K562 (cell line): ENCODE results near the gene TSPAN12. TPM values are rescaled to one million over a fixed set of nuclear protein-coding genes. Genes with fewer than 3 reads are reported as not detected.

Experiments used
- ATAC-seq: fragments of 200-7000 bp; cut with Tn5 transposase; 3 replicates; pipeline ENCODE4 v1.9.1; 2020; ENCODE audit warnings: moderate library complexity
- BruUV-seq: library from RNA; stranded (reverse); fragments of 400-500 nt; replicated peaks from 2 replicates; lab custom pipeline; 2021; lab: Mats Ljungman, UMichigan
- CTCF ChIA-PET: fragments of 300-600 bp; formaldehyde crosslinking; extraction: SDS; loops from one replicate; lab custom pipeline; 2021; ENCODE audit warnings: low intra/inter-chr PET ratio; lab: Yijun Ruan, JAX
- POLR2A ChIA-PET: fragments of 300-600, 350-650 bp; sonication (Branson Sonifier 250); formaldehyde crosslinking; extraction: SDS; loops from one replicate; lab custom pipeline; 2021; ENCODE audit warnings: antibody characterized with exemption, inconsistent platforms; lab: Yijun Ruan, JAX
- DNase-seq, 4 experiments: peaks; one replicate each; pipeline versions ENCODE4 v3.0.0 to v3.0.0-alpha.2; 2011 to 2018; ENCODE audit warnings: low spot score in 3 of 4, mixed read lengths in 3 of 4; ENCODE audit errors: extremely low read depth in 1 of 4
- FAIRE-seq: peaks from 2 replicates; lab custom pipeline; 2011; peaks lifted over from hg19 to GRCh38; lab: Jason Lieb, UNC
- H2AFZ ChIP-seq: 2 replicates; pipeline ENCODE4 v1.6.0; 2011; ENCODE audit warnings: low read depth, low read length, control low read depth, inconsistent platforms
- H3K27ac ChIP-seq: fragments of 200-600 bp; 3 replicates; pipeline ENCODE4 v1.8.0; 2011; ENCODE audit warnings: low read depth, mild to moderate bottlenecking, control low read depth, inconsistent platforms, low read length, moderate library complexity, mixed read lengths; ENCODE audit errors: extremely low read depth
- H3K27me3 ChIP-seq, 2 experiments: fragments of 300-600 bp in 1 of 2; 2 replicates in 1 of 2; 3 replicates in 1 of 2; pipeline versions ENCODE4 v1.6.0 to v1.8.0; 2011; ENCODE audit warnings: inconsistent platforms in 2 of 2, low read length in 2 of 2, mild to moderate bottlenecking in 1 of 2, mixed read lengths in 1 of 2, moderate library complexity in 1 of 2; ENCODE audit not compliant: control insufficient read depth in 2 of 2, insufficient read depth in 2 of 2
- H3K36me3 ChIP-seq: fragments of 300-600 bp; 3 replicates; pipeline ENCODE4 v1.8.0; 2011; ENCODE audit warnings: mild to moderate bottlenecking, low read length, inconsistent platforms; ENCODE audit not compliant: control insufficient read depth, insufficient read depth
- H3K4me1 ChIP-seq, 2 experiments: fragments of 200-600 bp in 1 of 2; replicated peaks in 1 of 2; 2 replicates in 1 of 2; 3 replicates in 1 of 2; pipeline versions ENCODE4 v1.5.1 to v1.8.0; 2011; ENCODE audit warnings: inconsistent platforms in 2 of 2, low read length in 2 of 2, mild to moderate bottlenecking in 1 of 2, mixed read lengths in 1 of 2, moderate library complexity in 1 of 2; ENCODE audit not compliant: control insufficient read depth in 2 of 2, insufficient read depth in 2 of 2
- H3K4me2 ChIP-seq: 2 replicates; pipeline ENCODE4 v1.6.1; 2011; ENCODE audit warnings: low read length, control low read depth, inconsistent platforms, mixed read lengths; ENCODE audit not compliant: insufficient read depth
- H3K4me3 ChIP-seq: fragments of 200-600 bp; sonication (generic), shearing (Covaris generic); 2 replicates; pipeline ENCODE4 v1.5.1; 2016; ENCODE audit warnings: control low read depth, inconsistent platforms
- H3K79me2 ChIP-seq: fragments of 200-600 bp; 3 replicates; pipeline ENCODE4 v1.8.0; 2011; ENCODE audit warnings: low read length, inconsistent platforms; ENCODE audit not compliant: control insufficient read depth, insufficient read depth
- H3K9ac ChIP-seq, 2 experiments: 2 replicates each; pipeline versions ENCODE4 v1.6.0 to v1.6.1; 2011; ENCODE audit warnings: low read depth in 2 of 2, low read length in 2 of 2, control low read depth in 1 of 2, inconsistent platforms in 1 of 2, mild to moderate bottlenecking in 1 of 2, mixed read lengths in 1 of 2; ENCODE audit not compliant: insufficient read depth in 1 of 2
- H3K9me1 ChIP-seq: one replicate; pipeline ENCODE4 v1.6.0; 2011; ENCODE audit warnings: inconsistent platforms, mild to moderate bottlenecking, low read length, moderate library complexity; ENCODE audit not compliant: control insufficient read depth, insufficient read depth
- H3K9me3 ChIP-seq: replicated peaks from 2 replicates; pipeline ENCODE4 v1.5.1; 2011; ENCODE audit warnings: low read depth, low read length, inconsistent platforms; ENCODE audit not compliant: control insufficient read depth, insufficient read depth
- H4K20me1 ChIP-seq: replicated peaks from 2 replicates; pipeline ENCODE4 v1.6.1; 2011; ENCODE audit warnings: low read length, inconsistent platforms, mixed read lengths; ENCODE audit not compliant: control insufficient read depth, insufficient read depth
- C11orf30 ChIP-seq: fragments of 450-650 bp; IDR thresholded peaks from 2 replicates; pipeline ENCODE4 v1.6.1; 2016; ENCODE audit warnings: low read depth, mild to moderate bottlenecking
- RAD51 ChIP-seq: fragments of 450-650 bp; IDR thresholded peaks from 2 replicates; pipeline ENCODE4 v1.7.1; 2016; ENCODE audit warnings: low read depth, mild to moderate bottlenecking, borderline replicate concordance
- SMC3 ChIP-seq: conservative IDR thresholded peaks from 2 replicates; pipeline ENCODE4 v1.6.1; 2011; ENCODE audit warnings: low read depth, low read length, improper control_type of control experiment; ENCODE audit not compliant: insufficient read depth
- ZNF212 ChIP-seq: fragments of 450-650 bp; formaldehyde crosslinking; IDR thresholded peaks from 2 replicates; pipeline ENCODE4 v1.4.0; 2020; ENCODE audit warnings: mild to moderate bottlenecking
- ZNF316 ChIP-seq: fragments of 450-650 bp; IDR thresholded peaks from 2 replicates; pipeline ENCODE4 v1.6.1; 2016
- ZNF384 ChIP-seq: IDR thresholded peaks from 2 replicates; pipeline ENCODE4 v1.6.1; 2012; ENCODE audit warnings: low read depth, low read length, improper control_type of control experiment
- WGBS: fragments of 100-300 bp; shearing (Covaris generic); methylation state at CpG from one replicate; pipeline ENCODE4 v1.1.6; 2016; ENCODE audit warnings: low coverage, mixed read lengths; ENCODE audit not compliant: insufficient coverage; ENCODE audit errors: missing lambda C conversion rate; 5-methylcytosine and 5-hydroxymethylcytosine counted together
- in situ Hi-C: fragments of 300-500 bp; cut with MboI; formaldehyde crosslinking; loops from 4 replicates; pipeline ENCODE4 v1.15.0; 2018; ENCODE audit warnings: inconsistent platforms, mixed read lengths
- intact Hi-C: fragments of 100-400 bp; cut with micrococcal nuclease; formaldehyde crosslinking; loops from 2 replicates; pipeline ENCODE4 v1.14.2; 2022
- polyA plus RNA-seq, 8 experiments: library from polyadenylated mRNA; depleted of rRNA in 4 of 8; stranded (reverse) in 5 of 8; unstranded in 3 of 8; fragments of >200 nt; fragmentation: Nextera tagmentation in 2 of 8; fragmentation: Illumina TruSeq in 1 of 8; extraction: Ambion mirVana in 2 of 8; extraction: Trizol in 1 of 8; gene quantifications; 2 replicates each; pipeline versions ENCODE4 v1.2.1 to v1.2.3, GENCODE V29; 2011 to 2014; ENCODE audit warnings: inconsistent platforms in 1 of 8, missing spikeins in 1 of 8
- total RNA-seq, 7 experiments: library from RNA; depleted of rRNA in 6 of 7; stranded (reverse); fragments of >200 nt in 6 of 7; fragmentation: Illumina TruSeq in 2 of 7; extraction: Trizol in 2 of 7; gene quantifications; 2 replicates each; pipeline versions ENCODE4 v1.2.1 to v1.2.3, GENCODE V29; 2011 to 2021; ENCODE audit warnings: low replicate concordance in 1 of 7
- TF ChIP-seq, protein P1 (sequence below): sonication (generic); formaldehyde crosslinking; IDR thresholded peaks from 2 replicates; pipeline ENCODE4 v1.8.1; 2022; ENCODE audit warnings: missing genetic modification reagents
- TF ChIP-seq, protein P2 (sequence below): fragments of 250-450 bp; sonication (Bioruptor Pico); IDR thresholded peaks from 2 replicates; pipeline ENCODE4 v1.8.0; 2022; ENCODE audit warnings: moderate library complexity, mild to moderate bottlenecking, inconsistent platforms
- TF ChIP-seq, protein P3 (sequence below), 2 experiments: IDR thresholded peaks in 1 of 2; conservative IDR thresholded peaks in 1 of 2; 2 replicates each; pipeline ENCODE4 v1.6.1; 2016; ENCODE audit warnings: low read depth in 2 of 2, mild to moderate bottlenecking in 1 of 2, missing compliant biosample characterization in 1 of 2, missing genetic modification characterization in 1 of 2, moderate library complexity in 1 of 2

The TSPAN12 gene
- total and polyA plus RNA-seq, 9 of the 15 experiments (the other 6 are each of a cell fraction or from before 2014, with no cell fraction given), result 0.13 to 1.7 (median 0.35) TPM; not detected in 1

DNA sequence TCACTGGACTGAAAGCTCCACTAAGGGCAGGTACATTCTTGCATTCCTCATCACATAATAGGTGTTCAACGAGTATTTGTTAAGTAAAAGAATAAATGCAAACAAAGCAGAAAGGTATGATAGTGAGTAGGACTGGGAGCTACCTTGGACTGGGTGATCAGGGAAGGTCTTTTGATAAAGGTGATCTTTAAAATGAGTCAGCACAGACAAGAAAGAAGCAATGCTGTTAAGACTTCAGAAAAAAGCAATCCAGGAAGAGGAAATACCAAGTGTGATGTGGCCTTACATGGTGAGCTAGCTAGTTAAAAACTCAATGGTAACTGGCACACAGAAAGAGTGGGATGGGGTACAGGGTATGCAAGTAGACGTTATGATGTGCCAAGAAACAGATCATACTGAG is 40.1 kb downstream of the TSPAN12 start:
- H3K9ac ChIP-seq, result no peak overlapping the region
- ChIA-PET POLR2A (interaction anchor here (0.7 to 1.4 kb wide), 2 partner anchors 33 to 439 kb away, joined by 3 to 4 read pairs; no protein-coding TSS in a partner anchor), CTCF (no interaction called here)
- no peak overlapping the region for H2AFZ ChIP-seq
- no peak for DNase-seq
- in situ Hi-C loops, result no loop called here
- TF ChIP-seq C11orf30 (no peak), RAD51 (no peak), ZNF384 (no peak), ZNF316 (peak; percentile 35), SMC3 (no peak), ZNF212 (CRISPR knock-in tag) (no peak)
- TF ChIP-seq, protein P1, sequence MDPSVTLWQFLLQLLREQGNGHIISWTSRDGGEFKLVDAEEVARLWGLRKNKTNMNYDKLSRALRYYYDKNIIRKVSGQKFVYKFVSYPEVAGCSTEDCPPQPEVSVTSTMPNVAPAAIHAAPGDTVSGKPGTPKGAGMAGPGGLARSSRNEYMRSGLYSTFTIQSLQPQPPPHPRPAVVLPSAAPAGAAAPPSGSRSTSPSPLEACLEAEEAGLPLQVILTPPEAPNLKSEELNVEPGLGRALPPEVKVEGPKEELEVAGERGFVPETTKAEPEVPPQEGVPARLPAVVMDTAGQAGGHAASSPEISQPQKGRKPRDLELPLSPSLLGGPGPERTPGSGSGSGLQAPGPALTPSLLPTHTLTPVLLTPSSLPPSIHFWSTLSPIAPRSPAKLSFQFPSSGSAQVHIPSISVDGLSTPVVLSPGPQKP (CRISPR knock-in tag), result no peak
- TF ChIP-seq, protein P2, sequence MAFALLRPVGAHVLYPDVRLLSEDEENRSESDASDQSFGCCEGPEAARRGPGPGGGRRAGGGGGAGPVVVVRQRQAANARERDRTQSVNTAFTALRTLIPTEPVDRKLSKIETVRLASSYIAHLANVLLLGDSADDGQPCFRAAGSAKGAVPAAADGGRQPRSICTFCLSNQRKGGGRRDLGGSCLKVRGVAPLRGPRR (CRISPR knock-in tag), result no peak
- TF ChIP-seq, protein P3, sequence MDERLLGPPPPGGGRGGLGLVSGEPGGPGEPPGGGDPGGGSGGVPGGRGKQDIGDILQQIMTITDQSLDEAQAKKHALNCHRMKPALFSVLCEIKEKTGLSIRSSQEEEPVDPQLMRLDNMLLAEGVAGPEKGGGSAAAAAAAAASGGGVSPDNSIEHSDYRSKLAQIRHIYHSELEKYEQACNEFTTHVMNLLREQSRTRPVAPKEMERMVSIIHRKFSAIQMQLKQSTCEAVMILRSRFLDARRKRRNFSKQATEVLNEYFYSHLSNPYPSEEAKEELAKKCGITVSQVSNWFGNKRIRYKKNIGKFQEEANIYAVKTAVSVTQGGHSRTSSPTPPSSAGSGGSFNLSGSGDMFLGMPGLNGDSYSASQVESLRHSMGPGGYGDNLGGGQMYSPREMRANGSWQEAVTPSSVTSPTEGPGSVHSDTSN (CRISPR knock-in tag; IDR thresholded peaks at IDR 0.05; ENCODE audit: low read depth), result no peak
- TF ChIP-seq, protein P3 (tag; conservative IDR thresholded peaks at IDR 0.05; ENCODE audit: low read depth), result no peak
- H3K4me3 ChIP-seq, result no peak overlapping the region
- 0% methylated on average over 2 of the region's 2 CpGs for WGBS
- no peak overlapping the region for H3K27ac ChIP-seq
- H4K20me1 ChIP-seq, result no peaks in the 10 kb centered on the region
- BruUV-seq, result no TSS peak
- H3K36me3 ChIP-seq, result no peaks in the 10 kb centered on the region
- H3K9me3 ChIP-seq, result no peaks in the 10 kb centered on the region
- H3K4me1 ChIP-seq, result no peaks in the 10 kb centered on the region
- H3K9me1 ChIP-seq, result no peaks in the 10 kb centered on the region
- no peaks in the 10 kb centered on the region for H3K27me3 ChIP-seq
- FAIRE-seq, result no peak
- no peak for ATAC-seq
- intact Hi-C loops, result no loop called here
- no peaks in the 10 kb centered on the region for H3K79me2 ChIP-seq
- no peak overlapping the region for H3K4me2 ChIP-seq
